CD4-positive, alpha-beta T cell treated with Interleukin-1 beta for 1 hour (primary cell): ENCODE measurements around the gene MYH9.

Experiments used
- DNase-seq, 2 donors: peaks; one replicate each; pipeline ENCODE4 v3.0.0-alpha.2; 2020 to 2022

Gene MYH9

GRCh38 chr22:36239401-36240171, 148.2 kb downstream of the MYH9 start, which contains the start of gene APOL2:
Gene APOL2 (minus strand): TSS chr22:36239527. CDS start chr22:36233162, 6,365 bp downstream.
- peak; percentile 86 to 89 for DNase-seq

DNA sequence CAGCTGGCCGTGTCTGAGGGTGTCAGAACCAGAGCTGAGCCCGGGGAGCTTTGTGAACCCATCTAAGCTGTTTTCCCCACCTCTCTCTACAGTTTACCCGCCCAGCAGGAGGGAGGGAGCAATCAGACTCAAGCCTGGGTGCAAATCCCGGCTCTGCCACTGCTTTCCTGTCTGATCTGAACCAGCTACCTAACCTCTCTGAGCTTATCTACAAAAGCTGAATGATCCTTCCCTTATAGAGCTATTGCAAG, 148.7 kb downstream of the MYH9 start:
- no peak for DNase-seq

- peak in 1 of 2 donors; percentile 12 for DNase-seq
Measured at GRCh38 chr22:36238373-36239149, 149.2 kb downstream of the MYH9 start.

GRCh38 chr22:36237462-36238372, 150.1 kb downstream of the MYH9 start:
- DNase-seq: peak in 1 of 2 donors; percentile 31

- no peak for DNase-seq
Measured at GRCh38 chr22:36236388-36237319, 151.1 kb downstream of the MYH9 start.

- DNase-seq: no peak
Measured at GRCh38 chr22:36235585-36235984, 152.2 kb downstream of the MYH9 start.

DNA sequence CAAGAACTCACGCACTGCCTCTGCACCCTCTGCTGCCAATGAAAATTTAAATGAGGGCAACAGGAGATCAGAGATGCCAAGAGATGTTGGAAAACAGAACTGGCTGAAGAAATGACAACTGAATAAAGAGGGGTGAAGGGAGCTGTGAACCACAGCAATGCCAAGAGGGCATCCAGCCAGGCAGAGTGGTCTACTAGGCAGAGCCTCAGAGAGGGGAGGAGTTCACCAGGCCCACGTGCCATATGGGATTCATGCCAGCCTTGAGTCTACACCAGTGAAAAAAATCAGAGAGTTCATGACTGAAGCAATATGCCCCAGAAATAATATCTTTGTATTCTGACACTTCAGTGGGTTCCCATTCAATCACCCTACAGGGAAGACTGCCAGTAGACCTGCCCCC, 152.8 kb downstream of the MYH9 start:
- DNase-seq: no peak

DNA sequence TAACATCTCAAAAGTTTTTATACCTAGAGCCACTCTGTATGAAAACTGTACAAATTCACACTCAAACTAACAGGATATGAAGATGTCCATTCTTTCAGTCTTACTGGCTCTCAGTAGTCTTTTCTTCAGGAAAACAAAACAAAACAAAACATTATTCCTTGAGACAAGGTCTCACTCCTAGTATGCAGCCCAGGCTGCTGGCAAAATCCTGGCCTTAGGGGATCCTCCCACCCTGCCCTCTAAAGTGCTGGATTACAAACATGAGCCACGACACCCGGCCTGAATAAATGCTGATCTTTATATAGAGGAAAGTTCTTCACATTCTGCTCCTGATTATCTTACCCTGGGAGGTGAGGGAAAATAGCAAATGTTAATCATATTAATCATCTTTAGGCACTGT, 153.6 kb downstream of the MYH9 start:
- no peak for DNase-seq

- DNase-seq: no peak
Measured at GRCh38 chr22:36233796-36234195, 154.0 kb downstream of the MYH9 start.

DNA sequence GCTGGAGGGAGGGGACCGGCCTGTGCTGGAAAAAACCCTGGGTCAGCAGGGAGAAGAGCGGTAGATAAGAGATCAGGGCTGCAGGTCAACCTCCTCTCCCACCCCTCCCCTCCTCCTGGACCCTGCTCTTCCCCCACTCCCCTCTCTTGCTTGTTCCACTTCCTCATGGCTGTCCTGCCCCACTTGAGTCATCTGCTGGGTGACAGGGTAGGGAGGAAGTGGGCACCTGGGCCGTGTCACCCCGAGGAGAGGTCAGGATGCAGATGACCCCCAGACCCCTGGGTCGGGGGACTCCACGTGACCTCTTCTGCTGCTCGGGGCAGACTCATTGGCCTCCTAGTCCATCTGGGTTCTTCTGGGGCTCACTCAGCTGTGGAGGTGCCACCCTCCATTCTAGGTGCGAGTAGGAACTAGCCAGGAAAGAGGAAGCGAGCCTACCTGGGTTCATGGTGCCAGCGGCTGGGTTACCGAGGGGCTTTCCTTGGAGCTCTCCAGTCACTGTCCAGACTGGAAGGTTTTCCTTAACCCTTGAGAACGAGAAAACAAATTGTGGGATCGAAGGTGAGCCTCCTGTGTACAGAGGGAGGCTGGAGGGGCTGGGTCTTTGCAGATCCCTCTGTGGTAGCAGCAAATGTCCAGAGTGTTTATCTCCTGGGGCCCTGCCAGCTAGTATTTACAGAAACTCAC, 154.9 kb downstream of the MYH9 start:
- DNase-seq: no peak
